IPS DF 6.9 (cell line): ENCODE results near the gene POU2AF3.

ENCODE experiments used
- DNase-seq: peaks from one replicate; pipeline ENCODE4 v3.0.0-alpha.2; 2013; ENCODE audit warnings: low read depth, low spot score
- H3K27ac ChIP-seq: one replicate; pipeline ENCODE4 v1.5.1; 2013; ENCODE audit warnings: low read length, control low read depth
- H3K27me3 ChIP-seq: 2 replicates; pipeline ENCODE4 v1.6.1; 2013; ENCODE audit warnings: mild to moderate bottlenecking, low read length; ENCODE audit not compliant: control insufficient read depth, insufficient read depth
- H3K36me3 ChIP-seq: 2 replicates; pipeline ENCODE4 v1.6.1; 2013; ENCODE audit warnings: low read length; ENCODE audit not compliant: control insufficient read depth, insufficient read depth
- H3K4me1 ChIP-seq: 2 replicates; pipeline ENCODE4 v1.6.1; 2013; ENCODE audit warnings: low read length; ENCODE audit not compliant: control insufficient read depth, insufficient read depth
- H3K4me3 ChIP-seq: 2 replicates; pipeline ENCODE4 v1.5.1; 2013; ENCODE audit warnings: mild to moderate bottlenecking, low read length
- H3K9me3 ChIP-seq: 2 replicates; pipeline ENCODE4 v1.6.1; 2013; ENCODE audit warnings: low read length, inconsistent platforms; ENCODE audit not compliant: control insufficient read depth, insufficient read depth
- WGBS: extraction: QIAGEN DNeasy Blood & Tissue Kit; methylation state at CpG from one replicate; pipeline ENCODE4 v1.1.7; 2013; ENCODE audit warnings: mixed read lengths, missing lambda C conversion rate; ENCODE audit not compliant: insufficient read length, insufficient coverage; 5-methylcytosine and 5-hydroxymethylcytosine counted together

The POU2AF3 gene

DNA sequence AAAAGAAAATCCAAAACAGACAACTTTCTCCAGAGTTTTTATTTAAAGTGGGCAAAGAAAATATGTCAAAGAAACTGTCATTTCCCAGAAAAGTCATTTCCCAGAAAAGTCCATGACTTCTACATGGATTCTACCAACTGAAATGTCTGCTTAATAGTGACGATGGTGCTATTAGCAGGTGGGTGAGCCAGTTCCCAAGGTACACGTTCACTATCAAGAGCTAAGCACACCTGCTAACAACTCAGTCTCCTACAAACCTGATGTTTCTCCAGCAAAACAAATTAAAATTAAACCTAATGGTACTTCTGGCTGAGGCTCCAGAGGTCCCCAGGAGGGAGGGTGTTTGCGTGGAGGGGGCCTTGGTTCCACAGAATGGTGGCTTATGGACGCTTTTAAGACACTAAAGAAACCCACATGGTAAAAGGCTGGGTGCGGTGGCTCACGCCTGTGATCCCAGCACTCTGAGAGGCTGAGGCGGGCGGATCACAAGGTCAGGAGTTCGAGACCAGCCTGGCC lies 53.9 kb downstream of the POU2AF3 start:
- Histone ChIP-seq H3K36me3 (no peaks in the 10 kb centered on the region), H3K4me3 (no peak overlapping the region), H3K27me3 (no peaks in the 10 kb centered on the region), H3K4me1 (no peaks in the 10 kb centered on the region), H3K27ac (no peak overlapping the region), H3K9me3 (no peaks in the 10 kb centered on the region)
- DNase-seq = no peak
- WGBS = no CpG with 5 or more reads among the region's 9 CpGs

DNA sequence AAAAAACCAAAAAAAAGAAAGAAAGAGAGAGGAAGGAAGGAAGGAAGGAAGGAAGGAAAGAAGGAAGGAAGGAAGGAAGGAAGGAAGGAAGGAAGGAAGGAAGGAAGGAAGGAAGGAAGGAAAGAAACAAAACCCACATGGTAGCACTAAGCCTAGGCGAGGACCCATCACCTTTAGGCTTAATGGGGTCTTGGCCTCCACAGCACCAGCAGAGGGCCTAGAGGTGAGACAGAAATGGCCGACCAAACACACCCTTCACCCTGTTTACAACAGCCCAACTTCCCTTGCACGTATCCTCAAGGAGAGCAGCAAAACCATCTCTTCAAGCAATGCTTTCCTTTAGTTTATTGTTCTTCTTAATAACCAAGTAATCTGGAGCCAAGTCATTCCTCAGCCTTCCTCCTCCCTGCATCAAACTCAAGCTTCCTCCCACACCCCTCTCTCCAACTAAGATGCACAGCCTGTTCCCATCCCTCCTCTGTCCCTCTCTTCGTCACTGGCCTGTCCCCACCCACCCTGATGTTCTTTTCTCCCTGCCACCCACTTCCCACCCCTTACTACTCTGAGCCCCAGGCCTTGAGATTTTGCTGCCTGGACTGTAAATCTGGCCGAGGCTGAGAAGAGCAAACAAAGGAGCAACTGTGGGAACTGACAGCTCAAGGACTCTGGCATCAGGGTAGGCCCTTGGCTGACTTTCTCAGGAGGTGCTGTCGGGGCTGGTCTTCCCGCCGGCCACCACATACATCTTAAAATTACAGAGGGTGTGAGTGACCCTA lies 54.8 kb downstream of the POU2AF3 start:
- WGBS = no CpG with 5 or more reads among the region's 8 CpGs

DNA sequence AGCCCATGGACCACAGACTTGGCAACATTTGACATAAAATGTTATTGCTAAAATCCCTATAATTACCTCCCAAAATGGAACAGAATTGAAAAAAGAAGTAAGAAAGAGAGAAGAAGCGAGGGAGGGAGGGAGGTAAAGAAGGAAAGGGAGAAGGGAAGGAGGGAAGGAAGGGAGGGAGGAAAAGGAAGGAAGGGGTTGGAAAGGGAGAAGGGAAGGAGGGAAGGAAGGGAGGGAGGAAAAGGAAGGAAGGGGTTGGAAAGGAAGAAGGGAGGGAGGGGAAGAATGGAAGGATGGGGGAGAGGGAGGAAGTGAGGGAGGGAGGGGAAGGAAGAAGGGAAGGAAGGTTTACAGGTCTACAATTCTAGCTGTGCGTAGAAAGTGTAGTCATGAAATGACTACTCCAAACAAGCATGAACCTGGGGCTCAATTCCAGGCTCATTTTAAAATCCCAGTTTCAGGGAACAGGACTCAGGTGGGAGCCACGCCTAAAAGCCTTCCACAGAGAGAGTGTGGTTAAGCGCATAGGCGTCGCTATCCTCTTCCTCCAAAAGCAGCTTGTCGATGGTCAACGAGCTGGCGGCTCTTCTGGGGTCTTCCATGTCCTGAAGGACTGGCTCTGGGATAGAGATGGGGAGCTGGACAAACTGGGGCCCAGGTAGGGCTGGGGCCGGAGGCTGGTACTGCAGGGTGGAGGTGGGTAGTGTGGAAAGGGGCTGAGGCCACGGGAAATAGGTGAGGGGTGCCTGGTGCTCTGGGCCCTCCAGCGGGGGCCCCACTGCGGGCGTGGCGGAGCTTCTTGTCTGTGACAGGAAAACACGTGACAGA lies 55.6 kb downstream of the POU2AF3 start:
- Histone ChIP-seq H3K36me3 (no peaks in the 10 kb centered on the region), H3K9me3 (no peaks in the 10 kb centered on the region), H3K4me3 (no peak overlapping the region), H3K27ac (no peak overlapping the region), H3K27me3 (no peaks in the 10 kb centered on the region), H3K4me1 (no peaks in the 10 kb centered on the region)
- 76% methylated on average over 1 of the region's 16 CpGs for WGBS
- DNase-seq = no peak

More for the DNA sequence above, 54.8 kb downstream of the POU2AF3 start:
- Histone ChIP-seq H3K27me3 (no peaks in the 10 kb centered on the region), H3K27ac (no peak overlapping the region), H3K9me3 (no peaks in the 10 kb centered on the region), H3K4me3 (no peak overlapping the region), H3K4me1 (no peaks in the 10 kb centered on the region), H3K36me3 (no peaks in the 10 kb centered on the region)
- no peak for DNase-seq

DNA sequence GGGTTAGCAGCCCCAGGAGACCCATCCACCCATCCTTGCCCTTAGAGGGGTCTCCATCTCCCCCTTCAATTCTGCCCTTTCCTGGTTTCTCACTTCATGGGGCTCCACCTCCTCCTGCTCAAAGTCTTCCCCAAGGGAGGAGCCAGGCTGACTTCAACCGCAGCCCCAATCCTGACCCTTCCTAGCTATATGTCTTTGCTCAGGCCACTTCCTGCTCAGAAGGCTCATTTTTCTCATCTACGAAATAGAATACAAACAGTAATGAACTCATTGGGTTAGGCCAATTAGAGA lies 56.2 kb downstream of the POU2AF3 start:
- no peaks in the 10 kb centered on the region for H3K4me1 ChIP-seq
- no peaks in the 10 kb centered on the region for H3K9me3 ChIP-seq
- no peak overlapping the region for H3K27ac ChIP-seq
- no peaks in the 10 kb centered on the region for H3K36me3 ChIP-seq
- no peak overlapping the region for H3K4me3 ChIP-seq
- H3K27me3 ChIP-seq = no peaks in the 10 kb centered on the region
- whole genome bisulfite sequencing = no CpG with 5 or more reads among the region's 2 CpGs
- DNase-seq = no peak

DNA sequence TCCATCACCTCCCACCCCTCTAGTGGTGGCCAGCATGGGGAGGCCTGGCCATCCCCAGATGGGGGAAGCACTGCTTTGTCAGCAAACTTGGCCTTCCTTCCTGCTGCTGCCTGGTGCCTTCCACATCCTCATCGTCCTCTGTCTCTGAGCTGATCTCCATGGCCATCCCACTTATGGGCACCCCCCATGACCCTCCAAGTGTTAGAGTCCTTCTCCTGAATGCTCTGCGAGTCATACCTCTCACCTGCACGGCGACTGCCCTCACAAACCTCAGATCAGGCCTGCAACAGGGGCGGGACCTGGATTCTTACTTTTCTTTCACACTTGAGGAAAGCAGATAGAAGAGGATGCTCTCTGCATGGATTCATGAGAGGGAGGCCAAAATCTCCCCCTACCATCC lies 56.8 kb downstream of the POU2AF3 start:
- Histone ChIP-seq H3K36me3 (no peaks in the 10 kb centered on the region), H3K9me3 (no peaks in the 10 kb centered on the region), H3K27me3 (no peaks in the 10 kb centered on the region), H3K4me1 (no peaks in the 10 kb centered on the region), H3K4me3 (no peak overlapping the region), H3K27ac (no peak overlapping the region)
- DNase-seq = no peak
- WGBS = no CpG with 5 or more reads among the region's 5 CpGs

DNA sequence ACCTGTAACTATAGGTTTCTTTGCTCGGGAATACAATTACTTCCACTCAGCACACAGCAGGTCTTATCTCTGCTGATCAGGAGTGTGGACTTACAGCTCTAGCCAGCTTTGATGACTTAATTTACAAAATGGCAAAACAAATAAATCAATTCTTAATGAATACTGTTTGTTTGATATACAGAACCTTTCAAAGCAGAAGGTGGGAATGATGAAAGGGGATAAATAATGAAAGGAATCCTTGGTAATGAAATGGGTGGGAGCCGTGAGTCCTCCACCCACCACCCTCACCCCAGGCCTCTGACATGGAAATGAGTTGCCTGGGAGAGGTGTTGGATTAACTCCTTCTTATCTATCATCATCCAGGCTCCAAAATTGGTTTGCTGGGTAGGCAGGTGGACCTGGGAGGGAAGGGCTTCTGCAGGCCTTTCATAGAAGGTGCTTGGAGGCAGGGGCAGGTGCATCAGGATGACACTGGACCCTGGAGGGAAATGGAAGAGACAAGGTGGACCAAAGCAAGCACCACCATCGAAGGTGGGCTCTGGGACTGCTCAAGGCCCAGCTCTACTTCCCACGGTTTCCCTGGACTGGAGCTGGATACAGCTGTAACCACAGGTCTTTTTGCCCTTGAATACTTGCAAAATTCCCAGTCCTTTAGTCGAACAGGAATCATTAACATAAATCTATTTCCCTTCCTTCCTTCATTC lies 57.8 kb downstream of the POU2AF3 start:
- Histone ChIP-seq H3K36me3 (no peaks in the 10 kb centered on the region), H3K4me1 (no peaks in the 10 kb centered on the region), H3K27me3 (no peaks in the 10 kb centered on the region), H3K27ac (no peak overlapping the region), H3K9me3 (no peaks in the 10 kb centered on the region), H3K4me3 (no peak overlapping the region)
- no CpG with 5 or more reads among the region's 5 CpGs for WGBS
- DNase-seq = no peak

DNA sequence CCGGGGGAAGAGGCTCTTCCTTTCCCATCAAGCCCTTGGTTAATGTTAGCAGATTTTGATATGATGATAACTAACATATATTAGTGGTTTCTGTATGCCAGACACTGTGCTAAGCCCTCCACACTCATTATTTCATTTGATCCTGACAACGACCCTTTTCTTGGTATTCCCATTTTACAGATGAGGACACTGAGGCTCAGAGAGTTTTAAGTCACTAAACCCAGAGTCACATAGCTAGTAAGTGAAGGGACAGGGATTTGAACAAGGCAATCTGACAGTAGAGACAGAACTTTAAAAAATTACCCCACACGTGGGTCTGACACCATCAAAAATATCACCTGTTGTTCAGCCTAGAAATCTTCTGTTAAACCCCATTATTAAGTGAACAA lies 58.3 kb downstream of the POU2AF3 start:
- no CpG with 5 or more reads among the region's 3 CpGs for WGBS
- no peak for DNase-seq
- H3K4me1 ChIP-seq = no peaks in the 10 kb centered on the region

DNA sequence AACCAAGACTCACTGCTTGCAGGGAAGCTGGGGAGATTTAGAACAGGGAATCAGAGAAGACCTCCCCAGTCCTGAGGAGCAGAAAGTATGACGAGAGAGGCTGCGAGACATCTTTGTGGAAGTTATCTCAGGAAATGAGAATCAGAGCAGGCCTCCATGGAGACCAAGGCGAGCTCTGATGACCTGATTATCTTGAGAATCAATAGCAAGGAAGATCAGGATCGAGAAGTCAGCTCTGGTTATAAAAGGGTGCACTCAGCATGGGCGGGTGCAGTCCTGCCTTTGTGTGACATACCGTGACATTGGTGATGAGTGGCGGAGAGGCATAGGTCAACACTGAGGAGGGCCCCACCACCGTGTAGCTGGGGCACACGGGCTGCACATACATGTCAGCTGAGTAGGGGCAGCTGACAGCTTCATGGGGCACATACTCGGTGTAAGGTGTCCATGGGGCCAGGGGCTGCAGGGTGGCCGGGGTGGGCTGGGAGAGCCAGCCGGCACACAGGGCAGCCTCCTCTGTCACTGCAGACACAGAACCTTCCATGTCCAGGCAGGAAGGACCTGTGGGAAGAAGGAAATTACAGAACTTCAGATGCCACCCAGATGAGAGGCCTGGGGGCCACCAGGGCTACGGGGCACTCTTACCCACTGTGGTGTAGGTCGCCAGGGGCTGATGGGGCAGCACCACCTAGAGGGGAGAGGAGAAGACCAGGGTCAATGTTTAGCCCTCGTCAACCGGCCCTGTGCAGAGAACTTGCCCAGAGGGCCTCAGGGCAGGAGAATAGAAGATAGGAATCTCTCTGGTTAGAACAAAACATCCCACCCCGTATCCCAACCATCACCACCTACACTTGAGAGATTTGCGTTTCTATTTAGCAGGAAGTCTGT lies 59.0 kb downstream of the POU2AF3 start:
- no peak for DNase-seq
- no peaks in the 10 kb centered on the region for H3K27me3 ChIP-seq
- H3K4me1 ChIP-seq = no peaks in the 10 kb centered on the region
- WGBS = no CpG with 5 or more reads among the region's 18 CpGs
- no peaks in the 10 kb centered on the region for H3K36me3 ChIP-seq
- no peak overlapping the region for H3K27ac ChIP-seq
- H3K9me3 ChIP-seq = no peaks in the 10 kb centered on the region
- H3K4me3 ChIP-seq = no peak overlapping the region

More for the DNA sequence above, 58.3 kb downstream of the POU2AF3 start:
- Histone ChIP-seq H3K9me3 (no peaks in the 10 kb centered on the region), H3K27me3 (no peaks in the 10 kb centered on the region), H3K36me3 (no peaks in the 10 kb centered on the region), H3K4me3 (no peak overlapping the region), H3K27ac (no peak overlapping the region)
